Sigmoid colon (tissue), 4 donors: ENCODE data around the gene GNL3.

Source experiments
- EP300 ChIP-seq, 4 donors: sonication (generic); formaldehyde crosslinking; IDR thresholded peaks; one replicate each; pipeline ENCODE4 v1.6.1; 2017; ENCODE audit warnings: antibody characterized with exemption in 4 of 4
- TF ChIP-seq, protein P1 (sequence below), 4 experiments: fragments of 450-650 bp in 3 of 4; fragments of 200-600 bp in 1 of 4; IDR thresholded peaks; one replicate each; pipeline ENCODE4 v1.5.1; 2016 to 2019; ENCODE audit warnings: antibody characterized with exemption in 4 of 4, mild to moderate bottlenecking in 3 of 4, moderate library complexity in 2 of 4

DNA sequence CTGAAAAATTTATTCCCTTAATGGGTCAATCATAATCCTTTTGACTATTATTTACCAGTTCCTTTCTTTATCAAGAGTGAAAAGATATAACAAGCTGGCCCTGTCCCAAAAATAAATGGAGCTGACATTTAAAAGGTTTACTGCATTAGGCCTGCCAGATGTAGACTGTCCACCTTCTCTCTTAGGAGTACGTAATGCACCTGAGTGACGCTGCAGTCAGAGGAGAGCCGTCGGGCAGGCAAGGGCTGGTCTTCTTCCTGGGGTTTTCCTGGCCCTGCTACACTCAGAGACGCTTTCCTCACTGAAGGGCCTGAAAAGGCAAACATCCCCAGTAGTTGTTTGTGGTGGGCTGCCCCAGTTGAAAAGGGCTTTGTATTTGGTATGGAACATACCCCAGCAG is 57.3 kb downstream of the GNL3 start:
- TF ChIP-seq EP300 (IDR thresholded peaks at IDR 0.05), result no peak
- TF ChIP-seq, protein P1, sequence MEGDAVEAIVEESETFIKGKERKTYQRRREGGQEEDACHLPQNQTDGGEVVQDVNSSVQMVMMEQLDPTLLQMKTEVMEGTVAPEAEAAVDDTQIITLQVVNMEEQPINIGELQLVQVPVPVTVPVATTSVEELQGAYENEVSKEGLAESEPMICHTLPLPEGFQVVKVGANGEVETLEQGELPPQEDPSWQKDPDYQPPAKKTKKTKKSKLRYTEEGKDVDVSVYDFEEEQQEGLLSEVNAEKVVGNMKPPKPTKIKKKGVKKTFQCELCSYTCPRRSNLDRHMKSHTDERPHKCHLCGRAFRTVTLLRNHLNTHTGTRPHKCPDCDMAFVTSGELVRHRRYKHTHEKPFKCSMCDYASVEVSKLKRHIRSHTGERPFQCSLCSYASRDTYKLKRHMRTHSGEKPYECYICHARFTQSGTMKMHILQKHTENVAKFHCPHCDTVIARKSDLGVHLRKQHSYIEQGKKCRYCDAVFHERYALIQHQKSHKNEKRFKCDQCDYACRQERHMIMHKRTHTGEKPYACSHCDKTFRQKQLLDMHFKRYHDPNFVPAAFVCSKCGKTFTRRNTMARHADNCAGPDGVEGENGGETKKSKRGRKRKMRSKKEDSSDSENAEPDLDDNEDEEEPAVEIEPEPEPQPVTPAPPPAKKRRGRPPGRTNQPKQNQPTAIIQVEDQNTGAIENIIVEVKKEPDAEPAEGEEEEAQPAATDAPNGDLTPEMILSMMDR (IDR thresholded peaks at IDR 0.05), result no peak
